Endothelial cell of umbilical vein (primary cell): ENCODE results near the gene PRR16. TPM values are rescaled to one million over a fixed set of nuclear protein-coding genes. Genes with fewer than 3 reads are reported as not detected.

Experiments used
- BruUV-seq: library from RNA; stranded (reverse); fragments of 400-500 nt; replicated peaks from 2 replicates; lab custom pipeline; 2021; lab: Mats Ljungman, UMichigan
- CTCF ChIA-PET: fragments of 300-600, 350-600 bp; sonication (Branson Sonifier 250); formaldehyde crosslinking; loops from one replicate; lab custom pipeline; 2021; ENCODE audit warnings: antibody characterized with exemption, inconsistent platforms; lab: Charles Lee
- POLR2A ChIA-PET: fragments of 300-600, 350-600 bp; sonication (Branson Sonifier 250); formaldehyde crosslinking; loops from one replicate; lab custom pipeline; 2021; ENCODE audit warnings: antibody characterized with exemption, inconsistent platforms; lab: Charles Lee
- DNase-seq: peaks from one replicate; pipeline ENCODE4 v3.0.0-alpha.2; 2011; ENCODE audit warnings: low read depth, low spot score
- FAIRE-seq: peaks from 2 replicates; lab custom pipeline; 2011; peaks lifted over from hg19 to GRCh38; lab: Jason Lieb, UNC
- H2AFZ ChIP-seq: 2 replicates; pipeline ENCODE4 v1.6.0; 2012; ENCODE audit warnings: low read depth, low read length, control low read depth, inconsistent platforms
- H3K27ac ChIP-seq: 2 replicates; pipeline ENCODE4 v1.5.1; 2011; ENCODE audit warnings: low read depth, mild to moderate bottlenecking, control low read depth, low read length, moderate library complexity; ENCODE audit not compliant: insufficient read depth
- H3K27me3 ChIP-seq, 2 experiments: 2 replicates each; pipeline versions ENCODE4 v1.6.0 to v1.6.1; 2011; ENCODE audit warnings: low read length in 2 of 2, mixed read lengths in 1 of 2; ENCODE audit not compliant: control insufficient read depth in 2 of 2, insufficient read depth in 2 of 2
- H3K36me3 ChIP-seq, 2 experiments: 2 replicates in 1 of 2; 3 replicates in 1 of 2; pipeline ENCODE4 v1.5.1; 2011; ENCODE audit warnings: low read length in 2 of 2, mild to moderate bottlenecking in 1 of 2, moderate library complexity in 1 of 2; ENCODE audit not compliant: control insufficient read depth in 2 of 2, insufficient read depth in 2 of 2; ENCODE audit errors: extremely low read depth in 1 of 2
- H3K4me1 ChIP-seq: 3 replicates; pipeline ENCODE4 v1.5.1; 2011; ENCODE audit warnings: mild to moderate bottlenecking, low read length; ENCODE audit not compliant: control insufficient read depth, insufficient read depth; ENCODE audit errors: extremely low read depth
- H3K4me2 ChIP-seq: 2 replicates; pipeline ENCODE4 v1.6.1; 2011; ENCODE audit warnings: low read length, control low read depth, mixed read lengths; ENCODE audit not compliant: insufficient read depth
- H3K4me3 ChIP-seq, 3 experiments: fragments of 200-600 bp in 1 of 3; sonication (generic), shearing (Covaris generic) in 1 of 3; replicated peaks in 1 of 3; 2 replicates each; pipeline ENCODE4 v1.5.1; 2011 to 2016; ENCODE audit warnings: control low read depth in 3 of 3, low read length in 3 of 3, mild to moderate bottlenecking in 2 of 3, inconsistent platforms in 1 of 3, low read depth in 1 of 3, moderate library complexity in 1 of 3; ENCODE audit not compliant: insufficient read depth in 1 of 3
- H3K79me2 ChIP-seq: 2 replicates; pipeline ENCODE4 v1.6.0; 2012; ENCODE audit warnings: low read length, inconsistent platforms; ENCODE audit not compliant: control insufficient read depth, insufficient read depth
- H3K9ac ChIP-seq: replicated peaks from 2 replicates; pipeline ENCODE3; 2011; ENCODE audit warnings: low read length, control low read depth; ENCODE audit not compliant: insufficient read depth; ENCODE audit errors: extremely low read depth
- H3K9me1 ChIP-seq: replicated peaks from 3 replicates; pipeline ENCODE4 v1.6.0; 2011; ENCODE audit warnings: mild to moderate bottlenecking, low read length; ENCODE audit not compliant: control insufficient read depth, insufficient read depth; ENCODE audit errors: extremely low read depth
- H3K9me3 ChIP-seq: replicated peaks from 2 replicates; pipeline ENCODE4 v1.5.1; 2012; ENCODE audit warnings: low read length, inconsistent platforms; ENCODE audit not compliant: control insufficient read depth, insufficient read depth
- H4K20me1 ChIP-seq: replicated peaks from 2 replicates; pipeline ENCODE3; 2011; ENCODE audit warnings: mild to moderate bottlenecking, low read length; ENCODE audit not compliant: control insufficient read depth, insufficient read depth; ENCODE audit errors: extremely low read depth
- CTCF ChIP-seq, 2 donors: IDR thresholded peaks; 1 replicate in 1 of 2; 2 replicates in 1 of 2; pipeline ENCODE4 v1.5.1; 2011; ENCODE audit warnings: low read length in 2 of 2, mild to moderate bottlenecking in 2 of 2, moderate library complexity in 2 of 2, control low read depth in 1 of 2, inconsistent platforms in 1 of 2, low read depth in 1 of 2; ENCODE audit not compliant: insufficient read depth in 1 of 2; ENCODE audit errors: extremely low read depth in 1 of 2
- EZH2 ChIP-seq: IDR thresholded peaks from 2 replicates; pipeline ENCODE4 v1.6.1; 2012; ENCODE audit warnings: borderline replicate concordance, low read depth, mild to moderate bottlenecking, moderate library complexity, low read length, inconsistent platforms; ENCODE audit not compliant: severe bottlenecking
- FOS ChIP-seq: IDR thresholded peaks from 2 replicates; pipeline ENCODE4 v1.6.1; 2011; ENCODE audit warnings: mild to moderate bottlenecking, low read length, moderate library complexity, borderline replicate concordance; ENCODE audit not compliant: insufficient read depth
- JUN ChIP-seq: IDR thresholded peaks from 2 replicates; pipeline ENCODE4 v1.6.1; 2011; ENCODE audit warnings: borderline replicate concordance, low read depth; ENCODE audit not compliant: insufficient read length, insufficient read depth
- POLR2A ChIP-seq: IDR thresholded peaks from 2 replicates; pipeline ENCODE4 v1.6.1; 2012; ENCODE audit warnings: low read depth, mild to moderate bottlenecking, control low read depth, low read length
- dilution Hi-C: fragments of 300-500 bp; cut with MboI; formaldehyde crosslinking; loops from one replicate; pipeline ENCODE4 v1.15.0; 2019; ENCODE audit warnings: low sequenced_read_pairs; ENCODE audit not compliant: extremely low pct_ligation_motif_present
- intact Hi-C: fragments of 100-400 bp; cut with micrococcal nuclease; formaldehyde crosslinking; loops from one replicate; pipeline ENCODE4 v1.10.0; 2022
- polyA plus RNA-seq, 4 experiments: library from polyadenylated mRNA; depleted of rRNA in 3 of 4; stranded (reverse) in 3 of 4; unstranded in 1 of 4; fragments of >200 nt; gene quantifications; 2 replicates each; pipeline versions ENCODE4 v1.2.1 to v1.2.3, GENCODE V29; 2011 to 2012; ENCODE audit warnings: missing spikeins in 1 of 4
- total RNA-seq: library from RNA; stranded (reverse); gene quantifications from 2 replicates; pipeline ENCODE4 v1.2.3, GENCODE V29; 2021
- TF ChIP-seq, protein P1 (sequence below): IDR thresholded peaks from 2 replicates; pipeline ENCODE4 v1.6.1; 2011; ENCODE audit not compliant: insufficient read depth, insufficient read length

Gene PRR16
- total and polyA plus RNA-seq, 2 donors (not counting 3 experiments of a cell fraction or from before 2014, with no cell fraction given): 0.91 to 1.2 TPM

DNA sequence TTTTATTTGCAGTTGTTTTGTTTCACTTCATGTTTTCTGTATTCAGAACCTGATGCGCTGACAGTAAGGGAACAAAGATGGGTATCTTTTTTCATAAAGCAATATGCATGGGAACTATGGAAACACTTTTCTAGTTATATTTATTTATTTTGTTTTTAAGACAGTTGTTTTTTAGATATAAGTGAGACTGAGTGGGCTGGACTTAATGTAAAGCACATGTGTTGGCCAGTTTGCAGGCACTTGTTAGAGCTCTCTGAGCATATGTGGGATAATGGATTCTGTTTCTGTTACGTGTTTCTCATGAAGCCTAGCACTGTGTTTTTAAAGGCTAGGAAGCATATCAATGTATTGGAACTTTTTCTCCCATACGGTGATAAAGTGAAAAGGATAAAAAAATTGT is 164.1 kb downstream of the PRR16 start:
- Histone ChIP-seq H3K9me3 (no peaks in the 10 kb centered on the region), H3K4me2 (no peak overlapping the region), H3K79me2 (no peaks in the 10 kb centered on the region), H3K27ac (no peak overlapping the region), H3K9ac (no peak overlapping the region), H2AFZ (no peak overlapping the region), H3K4me3 (no peak overlapping the region), H4K20me1 (no peaks in the 10 kb centered on the region), H3K4me1 (no peaks in the 10 kb centered on the region), H3K36me3 (no peaks in the 10 kb centered on the region), H3K27me3 (no peaks in the 10 kb centered on the region), H3K9me1 (no peaks in the 10 kb centered on the region)
- no peak for FAIRE-seq
- no peak for DNase-seq
- ChIA-PET POLR2A (no interaction called here), CTCF (interaction anchor here (0.6 kb wide), 1 partner anchor 83 kb away, joined by 3 read pairs; no protein-coding TSS in a partner anchor)
- dilution Hi-C loops: no loop called here
- BruUV-seq: no TSS peak
- intact Hi-C loops: no loop called here
- TF ChIP-seq JUN (no peak), FOS (no peak), POLR2A (no peak), CTCF (IDR thresholded peaks at IDR 0.05; ENCODE audit: extremely low read depth in 1 of 2, insufficient read depth in 1 of 2, low read depth in 1 of 2, low read length in 2 of 2) (no peak), EZH2 (no peak)
- TF ChIP-seq, protein P1, sequence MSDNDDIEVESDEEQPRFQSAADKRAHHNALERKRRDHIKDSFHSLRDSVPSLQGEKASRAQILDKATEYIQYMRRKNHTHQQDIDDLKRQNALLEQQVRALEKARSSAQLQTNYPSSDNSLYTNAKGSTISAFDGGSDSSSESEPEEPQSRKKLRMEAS: no peak
